Activated CD4-positive, alpha-beta T cell treated with anti-CD3 and anti-CD28 coated beads for 36 hours (primary cell): ENCODE measurements around the gene PDXK. TPM values are rescaled to one million over a fixed set of nuclear protein-coding genes. Genes with fewer than 3 reads are reported as not detected.

Source experiments
- ATAC-seq: fragments of 200-7000 bp; cut with Tn5 transposase; one replicate; pipeline ENCODE4 v1.10.0; 2021; ENCODE audit warnings: mild to moderate bottlenecking, moderate library complexity
- CTCF ChIA-PET: fragments of 350-600 bp; sonication (Branson Sonifier 250); formaldehyde crosslinking; loops from one replicate; lab custom pipeline; 2021; ENCODE audit warnings: antibody characterized with exemption; lab: Charles Lee
- POLR2A ChIA-PET: fragments of 350-600 bp; sonication (Branson Sonifier 250); formaldehyde crosslinking; loops from one replicate; lab custom pipeline; 2021; ENCODE audit warnings: antibody characterized with exemption, inconsistent platforms; lab: Charles Lee
- DNase-seq: peaks from one replicate; pipeline ENCODE4 v3.0.0-alpha.2; 2020
- H3K27ac Mint-ChIP-seq: one replicate; pipeline ENCODE4 v1.8.0; 2021; ENCODE audit warnings: mixed read lengths
- H3K27me3 Mint-ChIP-seq: one replicate; pipeline ENCODE4 v1.8.0; 2021; ENCODE audit warnings: mixed read lengths
- H3K36me3 Mint-ChIP-seq: one replicate; pipeline ENCODE4 v1.8.0; 2021; ENCODE audit warnings: low read depth, mixed read lengths
- H3K4me1 Mint-ChIP-seq: one replicate; pipeline ENCODE4 v1.8.0; 2021; ENCODE audit warnings: mixed read lengths
- H3K4me3 Mint-ChIP-seq: one replicate; pipeline ENCODE4 v1.8.0; 2021; ENCODE audit warnings: mild to moderate bottlenecking, moderate library complexity, mixed read lengths
- H3K9me3 Mint-ChIP-seq: one replicate; pipeline ENCODE4 v1.8.0; 2021; ENCODE audit warnings: low read depth, mixed read lengths
- intact Hi-C, 2 experiments: fragments of 100-400 bp; cut with DNase I in 1 of 2; cut with micrococcal nuclease in 1 of 2; formaldehyde crosslinking; loops; one replicate each; pipeline versions ENCODE4 v1.14.2 to v1.15.1; 2022 to 2024; cut with DNase I, micrococcal nuclease
- total RNA-seq, 2 experiments: library from RNA; stranded (reverse); gene quantifications; one replicate each; pipeline ENCODE4 v1.2.3, GENCODE V29; 2021

The PDXK gene
- total RNA-seq, 2 experiments from 2014 or later: 96.9 to 117 TPM

GRCh38 chr21:43736224-43736883, 17.4 kb downstream of the PDXK start:
- ChIA-PET POLR2A (no interaction called here), CTCF (interaction anchor here (0.6 to 1.3 kb wide), 2 partner anchors 9 to 15 kb away, joined by 3 read pairs; no protein-coding TSS in a partner anchor)
- no peaks in the 10 kb centered on the region for H3K9me3 Mint-ChIP-seq
- no peak overlapping the region for H3K4me3 Mint-ChIP-seq
- H3K27ac Mint-ChIP-seq: no peak overlapping the region
- ATAC-seq: no peak
- H3K4me1 Mint-ChIP-seq: peaks cover 41% of the 10 kb centered on the region
- DNase-seq: no peak
- H3K27me3 Mint-ChIP-seq: no peaks in the 10 kb centered on the region
- intact Hi-C loops: no loop called here
- peaks cover 10% of the 10 kb centered on the region for H3K36me3 Mint-ChIP-seq

GRCh38 chr21:43737158-43737950, 18.4 kb downstream of the PDXK start:
- H3K4me1 Mint-ChIP-seq: peaks cover 31% of the 10 kb centered on the region
- no peak overlapping the region for H3K27ac Mint-ChIP-seq
- intact Hi-C loops: no loop called here
- H3K4me3 Mint-ChIP-seq: no peak overlapping the region
- POLR2A ChIA-PET: no interaction called here
- peaks cover 10% of the 10 kb centered on the region for H3K36me3 Mint-ChIP-seq
- no peak for ATAC-seq
- H3K9me3 Mint-ChIP-seq: no peaks in the 10 kb centered on the region
- no peaks in the 10 kb centered on the region for H3K27me3 Mint-ChIP-seq
- CTCF ChIA-PET: interaction anchor here (0.5 to 1.3 kb wide), 2 partner anchors 10 to 201 kb away, joined by 3 read pairs; no protein-coding TSS in a partner anchor
- no peak for DNase-seq

- Mint-ChIP-seq H3K4me1 (peaks cover 8% of the 10 kb centered on the region), H3K4me3 (no peak overlapping the region), H3K27me3 (no peaks in the 10 kb centered on the region), H3K9me3 (no peaks in the 10 kb centered on the region), H3K36me3 (peaks cover 21% of the 10 kb centered on the region), H3K27ac (no peak overlapping the region)
- ChIA-PET POLR2A (interaction anchor here (0.6 kb wide), 1 partner anchor 179 kb away, joined by 3 read pairs; no protein-coding TSS in a partner anchor), CTCF (no interaction called here)
- intact Hi-C loops: no loop called here
- ATAC-seq (peak; percentile 19), DNase-seq (peak; percentile 17)
Measured at GRCh38 chr21:43739621-43740435, 20.9 kb downstream of the PDXK start.

- intact Hi-C loops: no loop called here
- Mint-ChIP-seq H3K4me3 (no peak overlapping the region), H3K27me3 (no peaks in the 10 kb centered on the region), H3K9me3 (no peaks in the 10 kb centered on the region), H3K36me3 (peaks cover 24% of the 10 kb centered on the region), H3K27ac (no peak overlapping the region), H3K4me1 (peaks cover 3% of the 10 kb centered on the region)
- ChIA-PET POLR2A (interaction anchor here (0.6 kb wide), 1 partner anchor 178 kb away, joined by 3 read pairs; no protein-coding TSS in a partner anchor), CTCF (no interaction called here)
- DNase-seq: peak; percentile 18
- peak; percentile 44 for ATAC-seq
Measured at GRCh38 chr21:43740497-43741156, 21.7 kb downstream of the PDXK start.

GRCh38 chr21:43741423-43742096, 22.6 kb downstream of the PDXK start:
- ChIA-PET POLR2A (no interaction called here), CTCF (interaction anchor here (0.6 kb wide), 1 partner anchor 200 kb away, joined by 5 read pairs; no protein-coding TSS in a partner anchor)
- no peak overlapping the region for H3K27ac Mint-ChIP-seq
- DNase-seq (no peak), ATAC-seq (no peak)
- H3K4me3 Mint-ChIP-seq: no peak overlapping the region
- H3K4me1 Mint-ChIP-seq: peaks cover 3% of the 10 kb centered on the region
- intact Hi-C loops: no loop called here
- no peaks in the 10 kb centered on the region for H3K27me3 Mint-ChIP-seq
- H3K9me3 Mint-ChIP-seq: no peaks in the 10 kb centered on the region
- H3K36me3 Mint-ChIP-seq: peaks cover 23% of the 10 kb centered on the region

GRCh38 chr21:43743947-43744346, 25.0 kb downstream of the PDXK start:
- intact Hi-C loops: no loop called here
- Mint-ChIP-seq H3K9me3 (no peaks in the 10 kb centered on the region), H3K27ac (no peak overlapping the region), H3K4me1 (peaks cover 3% of the 10 kb centered on the region), H3K4me3 (no peak overlapping the region), H3K27me3 (no peaks in the 10 kb centered on the region), H3K36me3 (peaks cover 23% of the 10 kb centered on the region)
- no peak for ATAC-seq
- ChIA-PET CTCF (no interaction called here), POLR2A (no interaction called here)
- DNase-seq: no peak

- ChIA-PET CTCF (no interaction called here), POLR2A (no interaction called here)
- no peaks in the 10 kb centered on the region for H3K9me3 Mint-ChIP-seq
- no peak overlapping the region for H3K27ac Mint-ChIP-seq
- ATAC-seq: no peak
- H3K27me3 Mint-ChIP-seq: no peaks in the 10 kb centered on the region
- intact Hi-C loops: no loop called here
- no peak overlapping the region for H3K4me3 Mint-ChIP-seq
- peaks cover 3% of the 10 kb centered on the region for H3K4me1 Mint-ChIP-seq
- peaks cover 30% of the 10 kb centered on the region for H3K36me3 Mint-ChIP-seq
- no peak for DNase-seq
Measured at GRCh38 chr21:43744725-43745124, 25.8 kb downstream of the PDXK start.

GRCh38 chr21:43745772-43746517, 27.0 kb downstream of the PDXK start:
- Mint-ChIP-seq H3K9me3 (no peaks in the 10 kb centered on the region), H3K27me3 (no peaks in the 10 kb centered on the region), H3K36me3 (peaks cover 34% of the 10 kb centered on the region), H3K4me1 (no peaks in the 10 kb centered on the region), H3K27ac (no peak overlapping the region), H3K4me3 (no peak overlapping the region)
- ChIA-PET POLR2A (no interaction called here), CTCF (no interaction called here)
- DNase-seq (no peak), ATAC-seq (no peak)
- intact Hi-C loops: no loop called here

GRCh38 chr21:43748622-43749021, 29.7 kb downstream of the PDXK start:
- ChIA-PET CTCF (interaction anchor here (0.7 kb wide), 1 partner anchor 311 kb away, joined by 3 read pairs; no protein-coding TSS in a partner anchor), POLR2A (interaction anchor here (0.6 kb wide), 1 partner anchor 120 kb away, joined by 3 read pairs; no protein-coding TSS in a partner anchor)
- Mint-ChIP-seq H3K27ac (no peak overlapping the region), H3K27me3 (no peaks in the 10 kb centered on the region), H3K4me1 (no peaks in the 10 kb centered on the region), H3K4me3 (no peak overlapping the region), H3K36me3 (peaks cover 35% of the 10 kb centered on the region), H3K9me3 (no peaks in the 10 kb centered on the region)
- intact Hi-C loops: no loop called here
- DNase-seq (no peak), ATAC-seq (no peak)

GRCh38 chr21:43749651-43750262, 30.8 kb downstream of the PDXK start:
- ATAC-seq (no peak), DNase-seq (no peak)
- Mint-ChIP-seq H3K36me3 (peaks cover 34% of the 10 kb centered on the region), H3K4me1 (no peaks in the 10 kb centered on the region), H3K9me3 (no peaks in the 10 kb centered on the region), H3K27me3 (no peaks in the 10 kb centered on the region), H3K4me3 (no peak overlapping the region), H3K27ac (no peak overlapping the region)
- CTCF ChIA-PET: interaction anchor here (0.7 kb wide), 1 partner anchor 310 kb away, joined by 3 read pairs; no protein-coding TSS in a partner anchor
- POLR2A ChIA-PET: no interaction called here
- intact Hi-C loops: no loop called here
